Ovary (tissue), 9 donors: ENCODE results near the gene ST3GAL3. TPM values are rescaled to one million over a fixed set of nuclear protein-coding genes. Genes with fewer than 3 reads are reported as not detected.

Source experiments
- DNase-seq, 5 donors: peaks; one replicate each; pipeline ENCODE4 v3.0.0-alpha.2; 2019 to 2020
- H3K27ac ChIP-seq, 2 donors: fragments of 200-600 bp; one replicate each; pipeline versions ENCODE4 v1.5.1 to v1.8.0; 2019 to 2022
- H3K27me3 ChIP-seq: fragments of 200-600 bp; one replicate; pipeline ENCODE4 v1.8.0; 2022
- H3K36me3 ChIP-seq: fragments of 200-600 bp; sonication (generic); one replicate; pipeline ENCODE4 v1.5.1; 2019
- H3K4me1 ChIP-seq: one replicate; pipeline ENCODE4 v1.8.1; 2013; ENCODE audit warnings: mild to moderate bottlenecking, moderate library complexity; ENCODE audit not compliant: insufficient read depth
- H3K4me3 ChIP-seq: fragments of 200-600 bp; sonication (generic); one replicate; pipeline ENCODE4 v1.5.1; 2017
- H3K9me3 ChIP-seq, 2 donors: fragments of 200-600 bp in 1 of 2; sonication (generic) in 1 of 2; one replicate each; pipeline versions ENCODE4 v1.5.1 to v1.8.1; 2013 to 2019; ENCODE audit warnings: mild to moderate bottlenecking in 1 of 2, moderate library complexity in 1 of 2
- CTCF ChIP-seq, 3 donors: fragments of 450-650 bp in 2 of 3; fragments of 200-600 bp in 1 of 3; IDR thresholded peaks; one replicate each; pipeline versions ENCODE4 v1.5.1 to v1.8.0; 2016 to 2022; ENCODE audit warnings: antibody characterized with exemption in 3 of 3, mild to moderate bottlenecking in 1 of 3
- EP300 ChIP-seq: sonication (generic); formaldehyde crosslinking; IDR thresholded peaks from one replicate; pipeline ENCODE4 v1.6.1; 2017; ENCODE audit warnings: antibody characterized with exemption
- POLR2A ChIP-seq: fragments of 450-650 bp; IDR thresholded peaks from one replicate; pipeline ENCODE4 v1.6.1; 2017; ENCODE audit warnings: antibody characterized with exemption, mild to moderate bottlenecking, moderate library complexity
- WGBS, 3 donors: extraction: QIAGEN DNeasy Blood & Tissue Kit in 1 of 3; methylation state at CpG; one replicate each; pipeline versions ENCODE4 v1.1.5 to v1.1.7; 2013 to 2017; 5-methylcytosine and 5-hydroxymethylcytosine counted together
- intact Hi-C, 4 donors: fragments of 100-400 bp; cut with DNase I; formaldehyde crosslinking; loops; one replicate each; pipeline versions ENCODE4 v1.11.0 to v1.15.1; 2022 to 2023
- polyA plus RNA-seq, 2 donors: library from polyadenylated mRNA; stranded (reverse); fragments of 200-250 nt in 1 of 2; fragments of 350-450 nt in 1 of 2; fragmentation: Illumina TruSeq in 1 of 2; extraction: RNeasy Lipid Tissue Mini Kit (QIAGEN cat#74804) in 1 of 2; gene quantifications; one replicate each; pipeline ENCODE4 v1.2.3, GENCODE V29; 2013 to 2014
- total RNA-seq, 7 donors: library from RNA; depleted of rRNA in 2 of 7; stranded (reverse); fragments of >200 nt in 2 of 7; fragmentation: NEBNext Ultra II Directional in 3 of 7; extraction: Animal tissue kit (Norgen Biotek cat#: 25700) in 3 of 7; gene quantifications; one replicate each; pipeline versions ENCODE4 v1.1.0 to v1.2.4, GENCODE V29; 2016 to 2023
- donor health status: DM: no; HTN: no; CAD: no; lungs with moderate emphysema.
- donor health status: DM: no; HTN: no; CAD: no.
- donor health status: Bipolar disorder and iron deficiency.
- donor health status: DM: yes; HTN: yes; CAD: no.
- donor health status: DM: no; HTN: no; CAD: no.
- donor health status: DM: yes; HTN: yes; CAD: no.

Gene ST3GAL3
- total and polyA plus RNA-seq, 9 donors, result 11.4 to 43.3 (median 27.1) TPM

GRCh38 chr1:43814401-43814800 is 107.1 kb downstream of the ST3GAL3 start:
- H3K27me3 ChIP-seq, result no peaks in the 10 kb centered on the region
- no peaks in the 10 kb centered on the region for H3K36me3 ChIP-seq
- TF ChIP-seq POLR2A (no peak), EP300 (no peak), CTCF (IDR thresholded peaks at IDR 0.05) (no peak)
- no peak overlapping the region for H3K27ac ChIP-seq
- DNase-seq, result no peak
- 92 to 97% (median 94%) methylated on average over 2 of the region's 2 CpGs for WGBS, 3 donors
- peaks cover 0 to 5% of the 10 kb centered on the region in 2 donors for H3K9me3 ChIP-seq
- no peak overlapping the region for H3K4me3 ChIP-seq
- intact Hi-C loops, result no loop called here
- H3K4me1 ChIP-seq, result peaks cover 2% of the 10 kb centered on the region

GRCh38 chr1:43817304-43817939 is 110.1 kb downstream of the ST3GAL3 start:
- TF ChIP-seq EP300 (no peak), POLR2A (no peak), CTCF (IDR thresholded peaks at IDR 0.05) (no peak)
- no peak for DNase-seq
- Histone ChIP-seq H3K4me1 (peaks cover 6% of the 10 kb centered on the region), H3K4me3 (no peak overlapping the region), H3K36me3 (no peaks in the 10 kb centered on the region), H3K27me3 (no peaks in the 10 kb centered on the region), H3K9me3 (peaks cover 0 to 5% of the 10 kb centered on the region in 2 donors), H3K27ac (no peak overlapping the region)
- intact Hi-C loops, result no loop called here

GRCh38 chr1:43818691-43819090 is 111.4 kb downstream of the ST3GAL3 start:
- no peaks in the 10 kb centered on the region for H3K36me3 ChIP-seq
- intact Hi-C loops, result no loop called here
- TF ChIP-seq POLR2A (no peak), CTCF (IDR thresholded peaks at IDR 0.05) (no peak), EP300 (no peak)

GRCh38 chr1:43819357-43819756 is 112.0 kb downstream of the ST3GAL3 start:
- no peak overlapping the region for H3K27ac ChIP-seq
- no peak for DNase-seq
- intact Hi-C loops, result no loop called here
- no peaks in the 10 kb centered on the region for H3K27me3 ChIP-seq
- H3K36me3 ChIP-seq, result no peaks in the 10 kb centered on the region
- TF ChIP-seq CTCF (IDR thresholded peaks at IDR 0.05) (no peak), POLR2A (no peak), EP300 (no peak)
- peaks cover 0 to 5% of the 10 kb centered on the region in 2 donors for H3K9me3 ChIP-seq
- peaks cover 6% of the 10 kb centered on the region for H3K4me1 ChIP-seq
- WGBS, 3 donors, result 96 to 99% (median 98%) methylated on average over 4 of the region's 4 CpGs
- no peak overlapping the region for H3K4me3 ChIP-seq

More at GRCh38 chr1:43818691-43819090, 111.4 kb downstream of the ST3GAL3 start:
- no peak overlapping the region for H3K27ac ChIP-seq
- H3K9me3 ChIP-seq, result peaks cover 0 to 5% of the 10 kb centered on the region in 2 donors
- H3K27me3 ChIP-seq, result no peaks in the 10 kb centered on the region
- H3K4me3 ChIP-seq, result no peak overlapping the region
- DNase-seq, result no peak
- 96 to 100% (median 97%) methylated on average over 1 of the region's 1 CpG for WGBS, 3 donors
- peaks cover 4% of the 10 kb centered on the region for H3K4me1 ChIP-seq
